GM10248 (cell line): ENCODE data around the gene EGLN2.
A peak's percentile ranks its signal among the peaks of the same experiment; 100 is the strongest.

ENCODE experiments used
- CTCF ChIA-PET: fragments of 300-600 bp; sonication (Branson Sonifier 250); formaldehyde crosslinking; extraction: SDS; loops from one replicate; lab custom pipeline; 2021; ENCODE audit warnings: antibody characterized with exemption; lab: Yijun Ruan, JAX
- POLR2A ChIA-PET: fragments of 350-650 bp; sonication (Branson Sonifier 250); formaldehyde crosslinking; extraction: SDS; loops from one replicate; lab custom pipeline; 2020; ENCODE audit warnings: antibody characterized with exemption; lab: Yijun Ruan, JAX
- DNase-seq: peaks from one replicate; pipeline ENCODE4 v3.0.0; 2012; ENCODE audit errors: extremely low spot score
- TF ChIP-seq, protein P1 (sequence below): IDR thresholded peaks from 2 replicates; pipeline ENCODE4 v1.5.1; 2012; ENCODE audit warnings: mild to moderate bottlenecking, low read depth; ENCODE audit errors: extremely low read depth, missing control alignments, control extremely low read depth

Gene EGLN2

DNA sequence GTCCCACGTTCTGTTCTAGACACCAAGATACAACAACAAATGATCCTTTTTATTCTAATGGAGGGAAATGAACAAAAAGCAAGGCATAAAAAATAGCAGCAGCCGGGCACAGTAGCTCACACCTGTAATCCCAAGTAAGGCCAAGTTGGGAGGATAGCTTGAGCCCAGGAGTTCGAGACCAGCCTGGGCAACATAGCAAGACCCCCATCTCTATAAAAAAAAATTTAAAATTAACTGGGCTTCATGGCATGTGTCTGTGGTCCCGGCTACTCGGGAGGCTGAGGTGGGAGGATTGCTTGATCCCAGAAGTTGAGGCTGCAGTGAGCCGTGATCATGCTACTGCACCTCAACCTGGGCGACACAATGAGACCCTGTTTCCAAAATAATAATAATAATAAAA lies 22.6 kb upstream of the EGLN2 start:
- CTCF ChIA-PET = interaction anchor here (0.8 to 3.7 kb wide), 5 partner anchors 19 to 488 kb away, joined by 3 to 23 read pairs (median 3); partner anchors contain the start of genes EGLN2 and HNRNPUL1
- no peak for DNase-seq
- TF ChIP-seq, protein P1, sequence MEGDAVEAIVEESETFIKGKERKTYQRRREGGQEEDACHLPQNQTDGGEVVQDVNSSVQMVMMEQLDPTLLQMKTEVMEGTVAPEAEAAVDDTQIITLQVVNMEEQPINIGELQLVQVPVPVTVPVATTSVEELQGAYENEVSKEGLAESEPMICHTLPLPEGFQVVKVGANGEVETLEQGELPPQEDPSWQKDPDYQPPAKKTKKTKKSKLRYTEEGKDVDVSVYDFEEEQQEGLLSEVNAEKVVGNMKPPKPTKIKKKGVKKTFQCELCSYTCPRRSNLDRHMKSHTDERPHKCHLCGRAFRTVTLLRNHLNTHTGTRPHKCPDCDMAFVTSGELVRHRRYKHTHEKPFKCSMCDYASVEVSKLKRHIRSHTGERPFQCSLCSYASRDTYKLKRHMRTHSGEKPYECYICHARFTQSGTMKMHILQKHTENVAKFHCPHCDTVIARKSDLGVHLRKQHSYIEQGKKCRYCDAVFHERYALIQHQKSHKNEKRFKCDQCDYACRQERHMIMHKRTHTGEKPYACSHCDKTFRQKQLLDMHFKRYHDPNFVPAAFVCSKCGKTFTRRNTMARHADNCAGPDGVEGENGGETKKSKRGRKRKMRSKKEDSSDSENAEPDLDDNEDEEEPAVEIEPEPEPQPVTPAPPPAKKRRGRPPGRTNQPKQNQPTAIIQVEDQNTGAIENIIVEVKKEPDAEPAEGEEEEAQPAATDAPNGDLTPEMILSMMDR = no peak
- POLR2A ChIA-PET = interaction anchor here (3.1 kb wide), 1 partner anchor 22 kb away, joined by 35 read pairs; the partner anchor contains the start of gene EGLN2

DNA sequence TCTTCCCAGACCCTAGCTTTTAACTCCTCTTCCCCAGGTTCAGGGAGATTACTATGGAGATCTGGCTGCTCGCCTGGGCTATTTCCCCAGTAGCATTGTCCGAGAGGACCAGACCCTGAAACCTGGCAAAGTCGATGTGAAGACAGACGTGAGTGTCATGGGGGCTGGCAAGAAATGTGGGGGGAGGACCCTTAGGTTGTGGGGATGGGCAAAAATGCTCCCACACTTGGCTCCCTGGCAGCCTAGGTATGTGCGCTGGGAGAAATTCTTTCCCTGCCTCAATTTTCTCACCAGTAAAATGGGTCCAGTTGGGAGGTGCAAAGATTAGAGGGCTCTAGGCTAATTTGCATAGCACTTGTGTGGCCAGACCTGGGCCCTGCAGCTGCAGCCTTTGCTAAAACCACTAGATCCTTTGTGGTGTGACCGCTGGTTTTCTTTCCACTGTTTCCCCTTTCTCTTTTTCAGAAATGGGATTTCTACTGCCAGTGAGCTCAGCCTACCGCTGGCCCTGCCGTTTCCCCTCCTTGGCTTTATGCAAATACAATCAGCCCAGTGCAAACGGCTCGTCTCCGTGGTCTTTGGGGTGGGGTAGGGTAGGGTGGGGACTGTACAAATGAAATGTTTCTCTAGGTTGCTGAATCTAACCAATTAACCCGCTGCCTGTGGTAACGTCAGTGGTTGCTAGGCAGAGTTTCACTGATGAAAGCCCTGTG lies 21.9 kb upstream of the EGLN2 start:
- ChIA-PET CTCF (interaction anchor here (0.8 to 3.7 kb wide), 11 partner anchors 19 to 487 kb away, joined by 3 to 23 read pairs (median 4); partner anchors contain the start of genes ACTMAP, EGLN2, HNRNPUL1 and SNRPA), POLR2A (interaction anchor here (0.7 to 3.1 kb wide), 8 partner anchors 21 to 489 kb away, joined by 3 to 35 read pairs (median 5); partner anchors contain the start of genes ACTMAP, EGLN2 and SNRPA)
- DNase-seq = peak; percentile 87
- TF ChIP-seq, protein P1 = no peak

DNA sequence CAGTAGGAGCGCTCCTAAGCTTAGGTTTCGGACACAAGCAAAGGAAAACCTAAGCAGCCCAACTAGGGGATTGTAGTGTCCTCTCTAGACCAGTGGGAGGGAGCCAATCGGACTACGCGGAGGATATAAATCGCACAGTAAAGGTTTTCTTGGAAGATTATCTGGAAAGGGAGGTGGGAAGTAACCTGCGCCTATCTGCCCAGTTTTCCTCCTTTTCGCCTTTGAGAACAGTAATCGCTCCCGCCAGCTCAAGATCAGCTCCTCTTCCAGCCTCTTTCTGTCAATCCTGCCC lies 21.4 kb upstream of the EGLN2 start:
- POLR2A ChIA-PET = interaction anchor here (0.7 to 3.1 kb wide), 9 partner anchors 9 to 486 kb away, joined by 3 to 35 read pairs (median 5); partner anchors contain the start of genes ACTMAP, EGLN2 and SNRPA
- CTCF ChIA-PET = interaction anchor here (0.8 to 3.7 kb wide), 9 partner anchors 20 to 143 kb away, joined by 3 to 23 read pairs (median 7); partner anchors contain the start of genes ACTMAP, EGLN2 and SNRPA
- DNase-seq = no peak
- TF ChIP-seq, protein P1 = no peak

DNA sequence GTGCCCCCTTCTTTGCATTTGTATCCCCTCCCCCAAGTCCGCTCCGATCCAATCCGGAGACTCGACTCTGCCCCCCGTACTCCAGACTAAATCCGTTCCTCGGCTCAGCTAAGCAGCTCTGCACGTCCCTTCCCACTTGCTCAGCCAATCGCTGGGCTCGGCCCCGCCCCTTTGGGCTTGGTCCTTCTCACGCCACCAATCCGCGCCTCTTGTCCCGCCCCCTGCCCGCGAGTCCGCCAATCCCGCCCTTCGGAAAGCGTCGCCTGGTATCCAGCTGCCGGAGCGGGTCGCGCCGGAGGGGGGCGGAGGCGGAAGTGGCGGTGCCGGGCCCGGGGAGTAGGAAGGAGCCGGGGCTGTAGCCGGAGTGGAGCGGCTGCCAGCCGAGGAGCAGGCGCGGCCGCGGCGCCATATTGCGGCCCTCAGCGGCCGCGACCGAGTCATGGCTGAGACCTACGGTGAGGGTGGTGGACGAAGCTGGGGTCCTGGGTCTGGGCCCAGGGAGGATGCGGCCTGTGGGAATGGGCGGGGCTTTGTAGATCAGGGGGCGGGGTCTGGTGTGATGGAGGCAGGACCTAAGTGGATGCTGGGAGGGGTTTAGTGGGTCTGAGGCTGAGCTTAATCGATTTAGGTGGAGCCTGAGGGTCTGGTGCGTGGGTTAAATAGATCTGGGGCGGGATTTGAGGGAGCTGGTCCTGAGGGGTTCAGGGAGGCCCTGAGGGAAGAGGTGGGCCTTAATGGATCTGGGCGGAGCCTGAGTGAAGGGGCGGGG lies 20.9 kb upstream of the EGLN2 start, which contains the start of gene RAB4B:
Gene RAB4B (plus strand): TSS at position 311 of the 769 bp plus-strand sequence. CDS start 129 bp downstream, at position 440.
- TF ChIP-seq, protein P1 = no peak
- ChIA-PET CTCF (interaction anchor here (0.8 to 3.7 kb wide), 16 partner anchors 11 to 357 kb away, joined by 3 to 23 read pairs (median 5); partner anchors contain the start of genes ACTMAP, EGLN2 and SNRPA), POLR2A (interaction anchor here (0.7 to 3.1 kb wide), 15 partner anchors 8 to 485 kb away, joined by 3 to 35 read pairs (median 4); partner anchors contain the start of genes ACTMAP, COQ8B, EGLN2 and ITPKC)
- DNase-seq = peak; percentile 95

DNA sequence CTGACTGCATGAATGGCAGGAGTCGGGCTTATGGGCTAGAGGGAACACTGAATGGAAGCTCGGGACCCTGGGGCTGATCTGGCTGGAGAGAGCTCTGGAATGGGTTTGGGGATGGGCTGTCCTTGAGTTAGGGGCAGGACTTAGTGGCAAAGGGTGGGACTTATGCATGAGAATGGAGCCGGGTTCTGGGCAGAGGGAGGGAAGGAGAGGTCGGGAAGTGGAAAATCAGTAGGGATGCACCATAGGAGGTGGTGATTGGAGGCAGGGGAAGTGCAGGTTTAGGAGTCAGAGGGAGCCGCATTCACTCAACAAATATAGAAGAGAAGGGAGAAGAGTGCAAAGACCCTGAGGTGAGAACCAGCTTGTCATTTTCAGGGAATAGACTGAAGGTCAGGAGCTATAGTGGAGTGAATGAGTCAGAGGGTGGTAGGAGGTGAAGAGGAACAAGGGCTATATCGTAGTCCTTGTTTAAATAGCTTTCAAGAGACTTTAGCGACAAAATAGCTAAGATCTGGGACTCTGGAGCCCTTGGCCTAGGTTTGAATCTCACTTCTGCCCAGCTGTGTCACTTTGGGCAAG lies 20.2 kb upstream of the EGLN2 start:
- ChIA-PET CTCF (interaction anchor here (0.9 to 3.7 kb wide), 12 partner anchors 11 to 574 kb away, joined by 3 to 23 read pairs (median 5); partner anchors contain the start of gene EGLN2), POLR2A (interaction anchor here (0.6 to 3.1 kb wide), 10 partner anchors 8 to 511 kb away, joined by 3 to 35 read pairs (median 4); partner anchors contain the start of genes ACTMAP, COQ8B, EGLN2 and ITPKC)
- TF ChIP-seq, protein P1 = no peak
- no peak for DNase-seq

DNA sequence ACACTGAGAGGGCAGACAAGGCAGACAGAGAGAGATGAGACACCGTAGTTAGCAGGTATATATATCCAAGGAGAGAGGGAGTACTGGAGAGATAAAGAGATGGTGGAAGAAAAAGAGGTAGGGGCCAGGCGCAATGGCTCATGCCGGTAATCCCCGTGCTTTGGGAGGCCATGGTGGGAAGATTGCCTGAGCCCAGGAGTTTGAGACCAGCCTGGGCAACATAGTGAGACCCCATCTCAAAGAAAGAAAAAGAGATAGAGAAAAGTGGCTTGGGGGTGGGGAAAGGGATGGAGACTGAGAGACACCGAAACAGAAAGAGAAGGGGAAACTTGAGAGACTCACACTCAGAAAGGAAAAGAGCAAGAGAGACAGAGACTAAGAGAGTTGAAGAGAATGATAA lies 18.4 kb upstream of the EGLN2 start:
- TF ChIP-seq, protein P1 = no peak
- no peak for DNase-seq
- CTCF ChIA-PET = interaction anchor here (0.9 to 1.4 kb wide), 3 partner anchors 16 to 146 kb away, joined by 3 to 6 read pairs (median 3); no protein-coding TSS in a partner anchor
- POLR2A ChIA-PET = no interaction called here
